Kasumi-1 (cell line): Measurements from ENCODE around the gene LEKR1.
"Not testable (repeated sequence)": the region's sequence is repeated elsewhere in the genome, so short reads cannot be mapped to it uniquely, and the experiment has no call there.

Source experiments
- DNase-seq, 2 experiments: peaks; one replicate each; lab custom pipeline; 2025; lab: John Stamatoyannopoulos, UW

LEKR1 gene

DNA sequence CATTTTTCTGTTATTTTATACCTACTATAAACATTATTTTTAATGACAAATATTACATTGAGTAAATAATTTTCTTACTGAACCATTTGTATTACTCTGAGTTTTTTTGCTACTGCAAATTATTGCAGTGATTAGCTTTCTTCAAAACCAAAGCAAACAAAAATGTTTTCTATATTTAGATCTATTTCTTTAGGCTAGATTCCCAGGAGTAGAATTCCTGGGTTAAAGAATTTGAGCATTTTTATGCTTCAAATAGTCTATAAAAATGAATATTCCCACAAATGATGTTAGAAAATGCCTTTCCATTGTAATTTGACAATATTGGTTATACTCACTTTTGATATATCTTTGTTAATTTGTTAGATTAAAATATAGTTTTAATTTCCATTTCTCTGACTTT is 76.8 kb downstream of the LEKR1 start:
- DNase-seq: no peak

- no peak for DNase-seq
Observed at GRCh38 chr3:156906275-156906674, 80.1 kb downstream of the LEKR1 start.

- DNase-seq: no peak
Observed at GRCh38 chr3:156908398-156908797, 82.2 kb downstream of the LEKR1 start.

- DNase-seq: no peak
Observed at GRCh38 chr3:156910022-156910421, 83.9 kb downstream of the LEKR1 start.

GRCh38 chr3:156910831-156911230 is 84.7 kb downstream of the LEKR1 start:
- DNase-seq: not testable (repeated sequence)

DNA sequence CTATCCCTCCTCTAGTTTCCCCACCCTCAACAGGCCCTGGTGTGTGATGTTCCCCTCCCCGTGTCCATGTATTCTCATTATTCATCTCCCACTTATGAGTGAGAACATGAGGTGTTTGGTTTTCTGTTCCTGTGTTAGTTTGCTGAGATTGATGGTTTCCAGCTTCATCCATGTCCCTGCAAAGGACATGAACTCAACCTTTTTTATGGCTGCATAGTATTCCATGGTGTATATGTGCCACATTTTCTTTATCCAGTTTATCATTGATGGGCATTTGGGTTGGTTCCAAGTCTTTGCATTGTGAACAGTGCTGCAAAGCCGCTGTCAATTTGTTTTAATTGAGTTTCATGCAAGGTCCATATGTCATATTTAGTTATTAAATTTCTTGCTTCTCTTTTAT is 88.1 kb downstream of the LEKR1 start:
- DNase-seq: not testable (repeated sequence)

DNA sequence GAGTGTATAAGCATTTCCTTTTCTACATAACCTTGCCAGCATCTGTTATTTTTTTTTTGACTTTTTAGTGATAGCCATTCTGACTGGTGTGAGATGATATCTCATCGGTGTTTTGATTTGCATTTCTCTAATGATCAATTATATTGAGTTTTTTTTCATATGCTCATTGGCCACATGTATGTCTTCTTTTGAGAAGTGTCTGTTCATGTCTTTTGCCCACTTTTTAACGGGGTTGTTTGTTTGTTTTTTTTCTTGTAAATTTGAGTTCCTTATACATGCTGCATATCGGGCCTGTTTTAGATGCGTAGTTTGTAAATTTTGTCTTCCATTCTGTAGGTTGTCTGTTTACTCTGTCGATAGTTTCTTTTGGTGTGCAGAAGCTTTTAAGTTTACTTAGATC is 89.2 kb downstream of the LEKR1 start:
- DNase-seq: no peak

GRCh38 chr3:156918746-156919145 is 92.6 kb downstream of the LEKR1 start:
- no peak for DNase-seq

GRCh38 chr3:156919818-156920217 is 93.7 kb downstream of the LEKR1 start:
- no peak for DNase-seq

GRCh38 chr3:156920399-156920798 is 94.2 kb downstream of the LEKR1 start:
- DNase-seq: no peak

DNA sequence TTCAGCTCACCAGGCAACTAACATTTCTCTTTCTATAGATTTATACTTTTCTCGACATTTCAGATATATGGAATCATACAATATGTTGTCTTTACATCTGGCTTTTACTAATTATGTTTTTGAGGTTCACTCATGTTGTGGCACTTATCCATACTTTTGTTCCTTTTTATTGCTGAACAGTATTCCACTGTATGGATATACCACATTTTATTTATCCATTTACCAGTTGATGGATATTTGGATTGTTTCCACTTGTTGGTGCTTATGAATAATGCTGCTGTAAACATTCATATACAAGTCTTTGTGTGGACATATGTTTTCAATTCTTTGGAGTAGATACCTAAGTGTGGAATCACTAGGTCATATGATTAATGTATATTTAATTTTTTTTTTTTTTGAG is 97.2 kb downstream of the LEKR1 start:
- no peak for DNase-seq

- no peak for DNase-seq
Observed at GRCh38 chr3:156938724-156939123, 112.6 kb downstream of the LEKR1 start.

DNA sequence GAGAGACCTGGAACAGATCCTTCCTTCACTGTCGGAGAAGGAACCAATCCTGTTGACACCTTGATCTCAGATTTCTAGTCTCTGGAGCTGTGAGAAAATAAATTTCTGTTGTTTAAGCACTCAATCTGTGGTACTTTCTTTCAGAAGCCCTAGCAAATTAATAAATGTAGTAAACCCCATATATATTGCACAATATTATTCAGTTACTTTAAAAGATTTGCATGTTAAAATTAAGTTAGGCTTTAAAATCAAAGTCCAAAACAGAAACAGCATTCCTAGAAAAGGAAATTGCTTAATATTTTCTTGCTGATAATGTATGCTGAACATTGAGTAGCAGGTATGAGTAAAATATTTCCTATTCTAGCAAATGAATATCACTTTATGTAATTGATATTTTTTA is 113.2 kb downstream of the LEKR1 start:
- no peak for DNase-seq

GRCh38 chr3:156941311-156941710 is 115.2 kb downstream of the LEKR1 start:
- no peak for DNase-seq

- DNase-seq: no peak
Observed at GRCh38 chr3:156948402-156949210, 122.5 kb downstream of the LEKR1 start.

DNA sequence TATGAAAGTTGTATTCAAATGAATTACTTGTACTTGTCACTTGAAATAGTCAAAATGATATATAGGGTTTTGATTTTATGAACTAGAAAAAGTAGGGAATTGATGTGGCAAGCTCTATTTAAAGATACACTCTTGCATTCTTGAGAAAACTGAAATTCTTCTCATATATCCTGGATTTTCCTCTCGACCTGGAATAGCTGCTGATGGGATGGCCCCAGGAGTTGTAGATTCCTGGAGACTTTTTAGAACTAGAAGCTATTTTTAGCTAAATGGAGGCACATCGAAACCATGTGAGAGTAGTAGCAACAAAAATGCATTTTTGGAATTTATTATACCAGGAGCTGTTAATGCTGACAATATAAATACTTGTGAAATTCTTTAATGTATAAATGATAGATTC is 125.9 kb downstream of the LEKR1 start:
- DNase-seq: no peak

GRCh38 chr3:156957715-156958114 is 131.6 kb downstream of the LEKR1 start:
- no peak for DNase-seq

DNA sequence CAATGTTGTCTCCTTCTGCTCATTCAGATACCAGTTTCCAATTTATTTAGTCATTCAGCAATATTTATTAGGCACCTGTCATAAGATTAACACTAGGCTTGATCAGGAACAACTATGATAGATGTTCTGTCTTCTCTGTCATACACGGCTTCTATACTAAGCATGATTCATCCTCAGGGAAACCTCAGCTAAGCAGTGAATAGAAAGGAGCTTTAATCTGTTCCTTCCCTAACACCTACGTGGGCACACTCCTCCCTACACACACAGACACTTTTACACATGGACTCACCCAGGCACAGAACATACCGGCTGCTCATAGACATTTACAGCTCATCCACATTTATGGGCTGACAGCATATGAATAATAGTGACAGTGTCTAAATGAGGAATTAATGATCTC is 136.9 kb downstream of the LEKR1 start:
- no peak for DNase-seq

DNA sequence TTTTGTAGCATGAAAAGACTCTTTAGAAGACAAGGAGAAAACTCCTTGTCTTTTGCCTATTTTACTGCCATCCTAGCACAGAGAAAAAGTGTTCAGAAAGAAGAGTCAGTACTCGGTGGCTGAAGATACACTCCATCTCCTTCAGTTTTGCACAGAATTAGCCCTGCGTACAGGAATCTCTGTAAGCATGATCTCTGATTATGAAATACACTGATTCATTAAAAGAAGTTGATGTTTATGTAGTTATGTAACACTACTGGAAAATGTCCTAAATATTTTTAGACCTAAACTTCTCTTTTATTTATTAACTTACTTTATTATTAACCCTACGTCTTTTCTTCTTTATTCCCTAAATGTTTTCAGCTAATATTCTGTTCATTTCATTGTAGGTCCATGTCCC is 138.4 kb downstream of the LEKR1 start:
- no peak for DNase-seq

- not testable (repeated sequence) for DNase-seq
Observed at GRCh38 chr3:156966349-156966748, 140.2 kb downstream of the LEKR1 start.

GRCh38 chr3:156973954-156974353 is 147.8 kb downstream of the LEKR1 start:
- DNase-seq: no peak

DNA sequence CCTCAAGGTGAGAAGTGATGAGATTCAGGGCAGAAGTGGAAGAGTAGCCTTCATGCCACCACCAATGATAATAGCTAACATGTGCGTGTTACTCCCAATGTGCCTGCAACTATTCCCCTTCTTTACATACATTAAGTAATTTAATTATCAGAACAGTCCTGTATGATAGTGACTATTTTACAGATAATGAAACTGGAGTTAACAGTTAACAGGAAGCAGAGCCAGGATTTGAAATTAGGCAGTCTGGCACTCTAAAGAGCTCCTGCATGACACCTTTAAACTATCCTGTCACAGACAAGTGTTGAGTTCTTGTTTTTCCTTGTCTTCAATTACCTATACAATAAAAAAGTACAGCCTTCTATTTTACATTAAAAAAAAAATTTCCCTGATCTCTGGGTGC is 148.8 kb downstream of the LEKR1 start:
- DNase-seq: no peak

GRCh38 chr3:156975721-156976120 is 149.6 kb downstream of the LEKR1 start:
- DNase-seq: no peak

DNA sequence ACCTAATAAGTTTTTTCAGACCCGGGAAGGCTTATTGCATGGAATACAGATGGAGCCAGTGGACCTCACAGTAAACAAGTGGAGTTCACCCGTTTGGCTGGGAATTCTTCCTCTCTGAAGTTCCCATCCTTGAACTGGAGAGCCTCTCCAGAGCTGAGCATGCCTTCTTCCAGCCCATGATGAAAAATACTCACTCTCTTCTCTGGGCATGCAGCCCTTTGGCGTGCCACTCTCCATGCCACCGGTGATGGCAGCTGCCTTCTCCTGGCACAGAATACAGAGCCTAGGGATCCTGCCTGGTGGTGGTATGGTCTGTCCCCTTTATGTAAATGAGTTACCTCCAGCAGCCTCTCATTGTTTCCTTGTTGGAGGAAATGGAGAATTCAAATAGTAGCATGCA is 150.8 kb downstream of the LEKR1 start:
- no peak for DNase-seq
